ENCODE results near the gene SFI1.

The SFI1 gene

GRCh38 chr22:31637891-31638618 lies 141.7 kb downstream of the SFI1 start:
- H3K4me3 ChIP-seq (ENCODE audit: low read depth, low read length) = peak overlapping the region; percentile 71
- TF ChIP-seq, protein P1, sequence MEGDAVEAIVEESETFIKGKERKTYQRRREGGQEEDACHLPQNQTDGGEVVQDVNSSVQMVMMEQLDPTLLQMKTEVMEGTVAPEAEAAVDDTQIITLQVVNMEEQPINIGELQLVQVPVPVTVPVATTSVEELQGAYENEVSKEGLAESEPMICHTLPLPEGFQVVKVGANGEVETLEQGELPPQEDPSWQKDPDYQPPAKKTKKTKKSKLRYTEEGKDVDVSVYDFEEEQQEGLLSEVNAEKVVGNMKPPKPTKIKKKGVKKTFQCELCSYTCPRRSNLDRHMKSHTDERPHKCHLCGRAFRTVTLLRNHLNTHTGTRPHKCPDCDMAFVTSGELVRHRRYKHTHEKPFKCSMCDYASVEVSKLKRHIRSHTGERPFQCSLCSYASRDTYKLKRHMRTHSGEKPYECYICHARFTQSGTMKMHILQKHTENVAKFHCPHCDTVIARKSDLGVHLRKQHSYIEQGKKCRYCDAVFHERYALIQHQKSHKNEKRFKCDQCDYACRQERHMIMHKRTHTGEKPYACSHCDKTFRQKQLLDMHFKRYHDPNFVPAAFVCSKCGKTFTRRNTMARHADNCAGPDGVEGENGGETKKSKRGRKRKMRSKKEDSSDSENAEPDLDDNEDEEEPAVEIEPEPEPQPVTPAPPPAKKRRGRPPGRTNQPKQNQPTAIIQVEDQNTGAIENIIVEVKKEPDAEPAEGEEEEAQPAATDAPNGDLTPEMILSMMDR (IDR thresholded peaks at IDR 0.05; ENCODE audit: low read depth, low read length, missing control alignments) = no peak
- peak; percentile 62 for DNase-seq (ENCODE audit: low read depth)

DNA sequence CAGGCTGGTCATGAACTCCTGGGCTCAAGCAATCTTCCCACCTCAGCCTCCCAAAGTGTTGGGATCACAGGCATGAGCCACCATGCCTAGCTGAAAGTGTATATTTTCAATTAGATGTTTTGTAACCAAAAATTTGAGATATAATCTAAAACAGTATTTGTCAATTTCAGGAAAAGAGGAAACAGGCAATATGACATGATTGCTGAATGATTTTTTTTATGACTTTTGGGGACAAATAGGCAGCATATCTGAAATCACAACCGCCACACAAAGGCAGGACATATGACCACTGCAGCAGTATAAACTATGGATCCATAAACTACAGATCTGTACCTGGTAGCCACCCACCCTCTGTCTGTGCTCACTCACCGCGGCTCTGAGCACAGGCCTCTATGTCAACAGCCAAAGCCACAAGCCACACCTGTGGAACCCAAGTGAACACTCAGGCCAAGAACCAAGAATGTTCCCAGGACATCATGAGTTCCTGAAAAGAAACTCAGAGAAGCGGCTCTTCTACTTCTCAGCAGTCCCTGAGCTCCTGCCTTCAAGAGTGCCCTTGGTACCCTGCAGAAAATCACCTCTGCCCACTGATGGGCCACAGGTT lies 143.2 kb downstream of the SFI1 start:
- TF ChIP-seq, protein P1 (IDR thresholded peaks at IDR 0.05; ENCODE audit: low read depth, low read length, missing control alignments) = no peak
- DNase-seq (ENCODE audit: low read depth) = no peak

GRCh38 chr22:31646186-31647019 lies 150.1 kb downstream of the SFI1 start:
- H3K4me3 ChIP-seq (ENCODE audit: low read depth, low read length) = no peak overlapping the region
- DNase-seq (ENCODE audit: low read depth) = no peak
- TF ChIP-seq, protein P1 (IDR thresholded peaks at IDR 0.05; ENCODE audit: low read depth, low read length, missing control alignments) = no peak

More for the DNA sequence above, 143.2 kb downstream of the SFI1 start:
- no peak overlapping the region for H3K4me3 ChIP-seq (ENCODE audit: low read depth, low read length)

DNA sequence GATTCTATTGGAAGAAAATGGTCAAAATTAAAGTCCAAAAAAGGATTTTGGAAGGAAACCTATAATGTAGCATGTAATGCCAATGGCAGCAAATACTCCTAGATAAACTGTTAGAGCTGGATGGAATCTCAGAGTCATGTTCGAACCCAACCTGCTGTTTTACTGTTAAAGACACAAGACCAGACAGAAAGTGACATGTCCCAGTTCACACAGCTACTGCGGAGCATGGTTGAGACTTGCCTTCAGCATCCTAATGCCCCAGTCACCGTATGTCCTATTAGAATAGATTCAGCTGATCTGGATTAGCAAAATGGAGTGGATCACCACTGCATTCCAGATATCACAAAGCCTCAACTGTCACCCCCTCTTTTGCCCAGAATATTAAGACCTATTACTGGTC lies 150.7 kb downstream of the SFI1 start:
- no peak overlapping the region for H3K4me3 ChIP-seq (ENCODE audit: low read depth, low read length)
- TF ChIP-seq, protein P1 (IDR thresholded peaks at IDR 0.05; ENCODE audit: low read depth, low read length, missing control alignments) = no peak
- no peak for DNase-seq (ENCODE audit: low read depth)

- no peak for DNase-seq (ENCODE audit: low read depth)
- TF ChIP-seq, protein P1 (IDR thresholded peaks at IDR 0.05; ENCODE audit: low read depth, low read length, missing control alignments) = no peak
- H3K4me3 ChIP-seq (ENCODE audit: low read depth, low read length) = no peak overlapping the region
Measured at GRCh38 chr22:31647523-31648320, 151.4 kb downstream of the SFI1 start.

- no peak for DNase-seq (ENCODE audit: low read depth)
- H3K4me3 ChIP-seq (ENCODE audit: low read depth, low read length) = no peak overlapping the region
- TF ChIP-seq, protein P1 (IDR thresholded peaks at IDR 0.05; ENCODE audit: low read depth, low read length, missing control alignments) = no peak
Measured at GRCh38 chr22:31650391-31650790, 154.1 kb downstream of the SFI1 start.
